NCI-H146 treated with DMSO at 0.1 percent for 48 hours (cell line): ENCODE data around the gene LYPD6B.

Source experiments
- DNase-seq: peaks from one replicate; lab custom pipeline; 2025; ENCODE audit not compliant: unreplicated experiment; lab: John Stamatoyannopoulos, UW

LYPD6B gene

DNA sequence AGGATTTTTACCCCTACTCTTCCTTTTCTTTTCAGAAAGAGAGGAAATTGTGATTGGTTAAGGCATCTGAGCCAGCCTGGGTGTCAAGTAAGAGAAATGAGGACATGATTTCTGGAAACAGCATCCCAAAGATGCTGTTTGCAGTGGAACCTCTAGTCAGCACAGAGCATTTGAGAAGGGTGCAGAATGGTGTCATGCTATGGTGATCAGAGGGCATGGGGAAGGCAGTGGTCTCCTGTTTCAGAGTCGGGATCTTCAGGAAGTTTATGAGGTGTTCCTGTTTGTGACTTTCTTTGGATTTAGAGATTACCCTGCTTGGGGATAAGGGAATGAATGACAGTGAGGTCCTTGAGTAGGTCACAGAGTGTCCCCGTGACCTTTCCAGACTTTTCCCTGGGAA is 117.5 kb downstream of the LYPD6B start:
- DNase-seq: no peak

DNA sequence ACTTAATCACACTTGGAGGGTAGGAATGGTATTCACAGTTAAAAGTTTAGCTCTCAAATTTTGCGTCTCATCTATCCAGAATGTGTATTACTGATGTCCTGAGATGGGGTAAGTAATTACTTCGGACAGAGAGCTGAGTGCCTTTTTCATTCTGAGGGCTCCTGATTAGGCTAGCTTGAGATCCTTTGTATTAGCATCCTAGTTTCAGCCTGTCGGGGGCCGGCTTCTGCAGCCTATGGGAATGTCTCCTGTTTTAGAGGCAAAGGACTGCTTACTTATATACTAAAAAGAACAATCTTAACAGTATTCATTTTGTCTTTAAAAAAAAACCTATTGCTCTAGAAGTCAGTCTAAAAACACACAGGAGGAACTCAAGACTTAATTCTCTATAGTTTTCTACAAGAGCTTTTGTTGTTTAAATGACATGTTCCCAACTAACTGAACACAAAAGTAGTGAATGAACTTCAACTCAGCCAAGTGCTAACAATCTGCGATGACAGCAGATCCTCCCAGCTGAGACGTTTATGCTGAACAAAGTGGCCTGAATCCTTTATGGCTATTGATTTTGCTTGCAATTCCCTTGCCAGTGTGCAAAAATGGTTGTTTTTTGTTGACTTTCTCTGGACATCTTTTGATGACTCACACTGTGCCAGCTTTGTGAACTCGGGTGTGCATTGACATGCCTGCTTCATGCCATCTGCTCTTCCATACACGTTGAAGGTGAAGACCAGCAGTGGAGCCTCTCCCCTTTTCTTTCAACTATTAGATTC is 118.7 kb downstream of the LYPD6B start:
- DNase-seq: no peak

DNA sequence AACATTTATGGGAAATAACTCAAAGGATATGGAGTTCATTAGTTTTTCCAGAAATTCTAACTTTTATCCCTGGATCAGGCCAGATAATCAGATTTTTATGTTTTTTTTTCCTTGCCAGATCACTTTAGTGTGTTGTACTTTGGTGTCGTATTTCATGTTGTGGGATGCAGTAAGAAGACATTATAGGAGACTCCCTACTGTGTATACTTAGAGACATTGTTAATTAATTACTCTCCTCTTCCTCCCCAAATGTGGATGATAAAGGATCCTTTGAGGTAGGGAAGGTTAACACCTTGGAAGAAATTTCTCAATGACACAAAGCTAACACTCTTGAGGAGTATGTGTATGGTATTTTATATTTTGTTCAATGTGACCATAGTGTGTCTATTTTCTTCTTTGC is 120.5 kb downstream of the LYPD6B start:
- no peak for DNase-seq

DNA sequence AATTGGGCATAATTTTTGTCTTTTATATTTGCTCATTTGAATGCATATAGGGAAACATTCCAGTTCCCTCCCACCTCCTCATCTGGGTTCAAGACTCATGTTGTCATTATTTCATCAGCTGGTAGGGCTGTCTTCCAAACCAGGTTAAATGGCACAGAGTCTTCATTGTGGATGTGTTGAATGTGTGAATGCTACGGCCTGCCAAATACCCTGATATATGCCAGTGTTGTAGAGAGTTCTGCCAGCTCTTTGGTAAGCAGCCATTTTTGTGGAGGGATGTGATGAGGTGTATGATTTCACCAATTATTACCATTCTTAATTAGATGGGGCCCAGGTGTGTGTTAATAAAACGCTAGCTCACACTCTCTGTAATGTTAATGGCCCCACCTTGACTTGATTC is 121.7 kb downstream of the LYPD6B start:
- no peak for DNase-seq

DNA sequence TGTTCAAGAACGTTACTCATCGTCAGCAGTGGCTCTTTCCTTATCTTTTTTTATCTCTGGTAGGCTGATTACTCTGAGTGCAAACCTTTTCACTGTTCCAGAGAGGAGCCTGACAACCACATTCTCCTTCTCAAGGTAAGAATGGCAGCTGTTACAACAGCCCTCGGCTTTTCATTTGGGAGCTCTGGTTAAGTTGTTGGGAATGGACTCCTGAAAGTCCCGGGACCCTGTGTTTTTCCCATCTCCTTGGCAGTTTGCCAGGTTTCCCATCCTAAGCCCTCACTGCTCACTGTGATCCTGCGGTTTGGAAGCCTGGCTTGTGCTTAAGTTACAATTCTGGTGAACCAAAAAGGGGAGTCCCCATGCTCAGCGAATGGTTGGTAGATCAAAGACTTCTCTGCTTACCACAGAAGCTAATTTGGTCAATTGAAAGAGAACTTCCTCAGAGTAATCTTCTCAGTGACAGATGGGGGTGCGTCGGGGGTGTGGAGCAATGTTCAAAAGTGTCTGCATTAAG is 122.3 kb downstream of the LYPD6B start:
- no peak for DNase-seq

DNA sequence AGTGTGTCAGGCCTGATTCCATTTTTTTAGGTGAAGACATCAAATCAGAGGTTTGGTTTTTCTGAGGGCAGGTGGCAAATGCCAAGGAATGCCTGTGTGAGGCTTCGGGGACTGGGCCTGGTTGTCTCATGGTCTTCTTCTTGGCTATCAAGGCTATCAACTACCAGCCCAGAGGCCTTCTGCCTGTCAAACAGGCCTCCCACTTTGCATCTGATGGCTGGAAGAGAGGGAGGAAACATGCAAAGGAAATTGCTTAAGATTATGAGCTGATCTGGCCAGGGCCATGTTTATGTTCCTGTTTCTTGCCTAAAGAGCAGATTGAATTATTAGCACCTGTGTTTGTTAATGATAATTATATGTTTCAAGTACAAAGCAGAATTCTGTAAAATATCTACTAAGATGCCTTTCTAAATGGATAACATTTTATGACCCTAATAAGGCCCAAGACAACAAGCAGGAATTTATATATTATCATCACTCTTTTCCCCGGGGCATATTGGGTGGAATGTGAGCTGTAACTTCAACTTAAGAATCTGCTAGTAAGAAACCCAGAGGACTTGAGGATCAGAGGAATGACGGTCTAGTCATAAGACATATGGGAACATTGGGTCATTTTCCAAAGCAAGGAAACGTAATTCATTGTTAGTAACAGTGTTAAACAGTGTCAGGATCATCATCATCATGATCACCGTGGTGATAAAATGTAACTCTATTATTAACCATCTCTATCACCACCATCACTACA is 123.2 kb downstream of the LYPD6B start:
- DNase-seq: no peak

DNA sequence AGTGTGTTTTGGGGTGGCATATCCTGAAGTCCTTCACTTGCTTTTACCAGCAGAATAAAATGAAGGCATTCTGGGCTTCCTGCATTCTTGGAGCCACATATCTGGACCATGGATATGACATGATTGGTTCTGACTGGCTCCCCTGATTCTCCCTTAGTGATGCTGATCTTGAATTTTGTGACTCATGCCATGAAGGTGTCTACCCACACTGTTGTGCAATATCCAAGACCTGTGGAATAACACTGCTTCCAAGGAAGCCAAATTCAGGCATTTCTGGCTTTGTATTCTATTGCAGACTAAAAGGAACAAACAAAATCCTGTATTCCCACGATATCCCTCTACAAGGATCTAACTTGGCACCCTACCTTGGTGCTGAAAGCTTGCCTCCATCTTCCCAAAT is 125.8 kb downstream of the LYPD6B start:
- DNase-seq: no peak

DNA sequence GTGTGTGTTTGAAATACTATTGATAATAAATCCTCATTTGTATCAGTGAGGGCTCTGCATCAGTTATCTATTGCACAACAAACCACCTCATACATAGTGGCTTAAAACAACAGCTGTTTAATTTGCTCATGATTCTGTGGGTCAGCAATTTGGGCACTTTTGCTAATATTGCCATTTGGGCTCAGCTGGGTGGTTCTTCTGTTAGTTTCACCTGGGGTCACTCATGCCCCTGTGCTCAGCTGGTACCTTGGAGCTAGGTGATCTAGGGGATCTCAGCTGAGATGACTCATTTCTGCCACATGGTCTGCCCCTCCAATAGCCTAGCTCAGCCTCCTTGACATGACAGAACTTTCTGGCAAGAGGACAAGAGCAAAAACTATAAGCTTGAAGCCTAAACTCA is 126.3 kb downstream of the LYPD6B start:
- no peak for DNase-seq

DNA sequence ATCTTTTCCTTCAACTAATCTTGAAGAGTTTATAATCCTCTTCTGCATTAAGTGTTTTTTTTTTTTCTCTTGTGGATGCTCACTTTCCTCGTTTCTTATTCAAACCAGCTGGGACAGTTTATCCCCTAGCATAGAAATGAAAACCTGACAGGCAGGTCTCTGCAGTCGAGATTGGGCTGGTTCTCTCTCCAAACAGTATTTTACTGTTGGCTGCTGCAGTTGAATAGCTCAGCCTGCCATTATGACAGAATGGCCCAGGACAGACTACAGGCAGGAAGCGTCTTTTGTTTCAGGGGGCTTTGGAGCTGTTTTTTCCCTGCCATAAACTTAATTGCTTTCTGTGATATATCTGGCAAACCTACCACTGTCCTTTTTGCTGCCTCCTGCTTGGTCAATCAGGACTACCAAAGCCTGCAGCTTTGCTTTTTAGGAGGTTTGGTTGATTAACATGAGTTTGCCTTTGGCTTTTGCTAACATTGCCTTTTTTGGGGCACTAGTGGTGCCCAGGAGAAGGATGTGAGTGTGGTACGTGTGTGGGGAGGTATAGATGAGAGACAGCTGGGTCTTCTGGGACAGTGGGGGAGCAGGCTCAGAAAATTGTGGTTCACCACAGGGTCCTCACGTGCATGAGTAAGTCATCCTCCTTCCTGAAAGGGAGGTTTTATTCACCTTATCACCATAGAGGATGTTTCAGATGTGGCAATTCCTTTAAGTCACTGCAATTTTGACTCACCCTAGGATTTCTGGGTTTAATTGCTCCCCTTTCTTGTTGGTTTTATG is 128.7 kb downstream of the LYPD6B start:
- DNase-seq: no peak

DNA sequence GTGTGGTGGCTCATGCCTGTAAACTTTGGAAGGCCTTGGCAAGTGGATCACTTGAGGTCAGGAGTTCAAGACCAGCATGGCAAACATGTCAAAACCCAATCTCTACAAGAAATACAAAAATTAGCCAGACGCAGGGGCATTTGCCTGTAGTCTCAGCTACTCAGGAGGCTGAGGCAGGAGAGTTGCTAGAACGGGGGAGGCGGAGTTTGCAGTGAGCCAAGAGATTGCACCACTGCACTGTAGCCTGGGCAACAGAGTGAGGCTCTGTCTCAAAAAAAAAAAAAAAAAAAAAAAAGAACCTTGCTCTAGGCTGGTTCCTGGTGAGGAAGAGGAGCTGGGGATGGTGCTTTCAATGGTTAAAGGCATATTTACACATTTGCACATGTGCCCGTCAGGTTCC is 129.4 kb downstream of the LYPD6B start:
- no peak for DNase-seq

DNA sequence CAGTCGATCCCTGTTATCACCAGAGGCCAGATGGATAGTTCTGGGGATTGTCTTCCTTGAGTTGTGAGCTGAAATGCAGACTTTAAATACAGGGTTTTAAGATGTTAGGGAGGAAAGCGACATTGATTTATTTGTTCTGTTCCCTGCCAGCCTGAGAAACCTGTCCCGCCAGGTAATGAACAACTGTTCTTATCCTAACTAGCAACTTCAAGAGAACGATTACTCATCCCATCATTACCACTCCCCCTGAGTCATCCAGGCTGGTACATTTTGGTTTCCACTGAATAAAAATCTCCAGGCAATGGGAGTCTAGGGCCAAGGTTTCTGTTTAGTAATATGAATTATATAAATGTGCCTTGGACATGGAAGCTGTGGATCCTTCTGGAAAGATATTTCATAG is 131.2 kb downstream of the LYPD6B start:
- no peak for DNase-seq

DNA sequence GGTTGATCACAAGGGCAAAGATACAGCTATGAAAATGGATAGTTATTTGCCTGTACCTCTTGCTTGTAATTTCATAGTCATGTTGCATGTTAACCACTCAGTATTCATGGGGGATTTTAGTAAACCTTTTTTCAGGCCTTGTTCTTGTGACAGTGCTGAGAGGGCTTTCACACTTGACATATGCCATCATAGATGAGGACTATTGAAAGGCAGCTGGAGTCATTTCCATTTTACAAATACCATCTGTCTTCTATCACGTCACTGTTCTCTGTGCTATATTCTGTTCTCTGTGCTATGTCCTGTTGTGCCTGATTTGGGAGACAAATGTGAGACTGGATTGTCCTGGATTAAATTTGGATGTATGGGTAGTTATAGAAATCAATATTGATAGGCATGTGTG is 131.7 kb downstream of the LYPD6B start:
- no peak for DNase-seq

DNA sequence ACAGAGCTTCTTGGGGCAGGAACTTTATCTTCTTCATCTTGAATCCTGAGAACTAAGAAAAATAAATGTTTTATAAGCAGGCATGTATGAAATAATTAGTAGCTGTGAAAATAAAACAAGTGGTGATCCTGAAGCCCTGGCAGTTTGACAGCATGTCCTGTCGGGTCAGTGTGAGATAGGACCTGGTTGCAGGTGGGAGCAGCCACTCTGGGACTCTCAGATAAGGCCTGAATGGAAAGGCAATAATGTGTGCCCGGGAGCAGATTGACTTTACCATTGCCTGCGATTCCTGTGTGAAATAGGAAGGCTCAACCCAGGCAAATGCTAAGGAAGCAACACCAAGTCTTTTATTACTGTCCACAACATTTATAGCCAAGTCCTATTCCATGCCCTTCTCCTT is 132.4 kb downstream of the LYPD6B start:
- no peak for DNase-seq

DNA sequence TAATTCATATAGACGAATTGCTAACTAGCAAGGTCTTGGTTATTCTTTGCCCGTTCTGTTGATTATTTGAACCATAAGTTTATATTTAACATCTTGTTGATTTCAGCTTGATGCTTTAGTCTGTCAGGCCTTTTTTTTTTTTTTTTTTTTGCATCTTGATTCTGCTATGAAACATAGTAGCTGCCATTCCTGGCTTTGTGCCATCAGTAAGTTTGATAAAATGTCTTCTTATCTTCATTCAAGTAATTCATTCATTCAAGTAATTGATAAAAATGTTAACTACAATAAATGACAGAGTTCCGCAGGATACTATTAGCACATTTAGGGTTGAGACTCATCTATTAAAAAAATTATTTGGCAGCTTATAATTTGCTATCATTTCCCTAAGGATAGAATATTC is 134.7 kb downstream of the LYPD6B start:
- no peak for DNase-seq

DNA sequence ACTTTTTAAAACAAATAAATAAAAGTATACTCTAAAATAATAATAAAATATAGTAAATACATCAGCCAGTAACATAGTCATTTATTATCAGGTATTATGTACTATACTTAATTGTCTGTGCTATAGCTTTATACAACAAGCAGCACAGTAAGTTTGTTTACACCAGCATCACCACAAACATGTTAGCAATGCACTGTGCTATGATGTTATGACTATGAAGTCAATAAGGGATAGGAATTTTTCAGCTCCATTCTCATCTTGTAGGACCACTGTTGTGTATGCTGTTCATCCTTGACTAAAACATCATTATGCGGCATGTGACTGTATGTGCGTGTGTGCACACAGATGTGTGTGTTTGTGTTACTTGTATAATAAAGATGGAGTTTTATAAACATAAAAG is 137.5 kb downstream of the LYPD6B start:
- DNase-seq: no peak

DNA sequence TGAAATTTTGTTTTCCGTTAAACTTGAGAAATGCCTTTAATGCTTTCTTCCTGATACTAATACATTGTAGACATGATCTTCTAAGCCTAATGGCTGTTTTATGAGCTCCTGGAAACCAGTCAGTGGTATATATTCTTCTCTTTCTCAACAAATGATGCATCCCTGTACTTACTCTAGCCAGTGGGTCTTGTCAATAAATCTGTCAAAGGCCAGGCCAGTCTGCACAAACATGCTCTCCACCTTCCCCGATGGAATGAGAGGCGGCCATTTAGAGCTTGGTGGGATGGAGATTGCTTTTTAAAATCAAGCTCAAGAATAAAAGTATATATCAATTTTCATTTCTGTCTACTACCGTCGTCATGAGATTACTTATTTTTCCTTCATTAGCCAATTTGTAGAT is 140.1 kb downstream of the LYPD6B start:
- no peak for DNase-seq

DNA sequence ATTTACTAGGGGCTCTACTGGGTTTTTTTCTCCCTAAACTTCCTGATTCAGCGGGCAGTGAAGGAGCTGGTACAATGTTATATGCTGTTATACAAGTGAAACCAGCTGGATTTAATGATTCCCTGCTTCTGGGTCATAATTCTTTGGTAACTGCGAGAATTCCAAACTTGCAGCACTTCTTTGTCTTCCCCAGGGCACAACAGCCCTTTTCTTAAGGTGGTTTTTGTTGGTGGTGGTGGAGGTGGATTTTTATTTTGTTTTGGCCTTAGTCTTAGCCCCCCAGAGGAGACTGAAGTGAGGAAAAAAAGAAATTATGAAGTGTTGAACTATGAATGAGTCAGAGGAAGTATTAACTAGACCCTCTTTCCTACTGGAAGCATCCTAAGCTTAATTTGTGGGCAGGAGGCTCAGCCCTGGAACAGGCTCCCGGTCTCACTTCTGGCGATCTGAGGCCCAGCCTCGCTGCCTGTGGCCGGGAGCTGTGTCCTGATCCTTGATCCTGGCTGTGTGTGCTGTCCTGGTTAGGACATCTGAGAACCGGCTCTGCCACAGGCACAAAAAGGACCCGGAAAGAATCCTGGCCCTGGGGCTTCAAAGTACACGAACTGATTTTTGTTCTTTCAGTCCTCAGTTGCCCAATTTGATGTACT is 141.9 kb downstream of the LYPD6B start:
- no peak for DNase-seq

DNA sequence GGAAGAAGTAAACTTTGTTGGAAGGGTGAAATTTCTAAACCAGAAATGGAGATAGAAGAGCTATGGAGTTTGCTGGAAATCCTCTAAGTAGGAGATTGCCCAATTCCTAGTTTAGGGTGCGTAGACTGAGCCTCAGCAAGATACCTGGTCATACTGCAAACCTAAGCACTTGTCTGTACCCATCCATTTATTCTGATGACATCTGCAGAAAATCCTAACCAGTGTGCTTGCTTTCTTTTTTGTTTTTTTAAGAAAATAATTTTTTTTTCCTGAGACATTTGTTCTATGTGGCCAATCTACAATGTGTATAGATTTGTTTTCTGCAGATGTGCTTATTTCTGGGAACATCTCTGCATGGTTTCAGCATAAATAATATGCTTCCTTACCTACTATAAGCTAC is 144.7 kb downstream of the LYPD6B start:
- DNase-seq: no peak

DNA sequence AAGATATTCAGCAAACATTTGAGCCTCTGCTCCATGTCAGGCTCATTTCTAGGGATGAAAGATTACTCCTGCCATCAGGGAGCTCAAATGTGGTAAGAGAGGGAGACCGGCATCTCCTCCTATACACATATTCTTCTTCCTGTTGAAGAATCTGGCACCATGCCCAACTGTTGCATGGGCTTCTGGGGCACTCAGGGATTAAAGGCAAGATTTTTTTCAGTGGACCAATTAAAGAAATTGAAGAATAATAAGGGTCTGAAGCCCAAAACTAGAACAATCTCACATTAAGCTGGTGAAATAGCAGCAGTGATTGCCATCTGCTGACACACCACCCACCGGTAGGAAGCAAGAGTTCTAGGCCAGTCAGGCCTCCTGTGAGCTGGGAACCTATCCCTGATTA is 146.5 kb downstream of the LYPD6B start:
- DNase-seq: no peak

DNA sequence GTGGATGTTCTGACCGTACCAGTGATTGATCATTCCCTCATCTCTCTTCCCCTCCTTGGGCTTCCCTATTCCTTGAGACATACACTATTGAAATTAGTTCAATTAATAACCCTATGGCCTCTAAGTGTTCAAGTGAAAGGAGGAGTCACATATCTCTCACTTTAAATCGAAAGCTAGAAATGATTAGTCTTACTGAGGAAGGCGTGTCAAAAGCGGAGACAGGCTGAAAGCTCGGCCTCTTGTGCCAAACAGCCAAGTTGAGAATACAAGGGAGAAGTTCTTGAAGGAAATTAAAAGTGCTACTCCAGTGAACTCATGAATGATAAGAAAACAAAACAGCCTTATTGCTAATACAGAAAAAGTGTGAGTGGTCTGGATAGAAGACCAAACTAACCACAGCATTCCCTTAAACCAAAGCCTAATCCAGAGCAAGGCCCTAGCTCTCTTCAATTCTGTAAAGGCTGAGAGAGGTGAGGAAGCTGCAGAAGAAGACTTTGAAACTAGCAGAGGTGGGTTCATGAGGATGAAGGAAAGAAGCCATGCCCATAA is 147.5 kb downstream of the LYPD6B start:
- no peak for DNase-seq

DNA sequence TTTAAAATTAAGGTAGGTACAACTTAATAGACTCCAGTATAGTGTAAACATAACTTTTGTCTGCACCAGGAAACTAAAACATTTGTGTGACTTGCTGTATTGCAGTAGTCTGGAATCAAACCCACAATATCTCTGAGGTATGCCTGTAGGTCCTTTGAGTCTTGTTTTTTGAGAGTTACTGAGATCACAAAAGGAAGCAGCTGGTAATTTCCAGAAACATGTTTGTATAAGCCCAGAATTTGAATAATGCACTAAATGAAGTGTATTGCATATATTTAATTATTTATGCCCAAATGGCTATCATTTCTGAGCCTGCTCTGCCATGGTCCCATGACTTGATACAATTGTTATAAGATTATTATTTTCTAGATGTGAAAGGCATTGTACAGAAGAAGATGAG is 148.6 kb downstream of the LYPD6B start:
- DNase-seq: no peak
